Activated naive CD4-positive, alpha-beta T cell treated with Interleukin-2 at 50 U/mL for 16 hours (primary cell): ENCODE data around the gene LRRC73.
"Not testable (repeated sequence)": the region's sequence is repeated elsewhere in the genome, so short reads cannot be mapped to it uniquely, and the experiment has no call there.

Experiments used
- DNase-seq: peaks from one replicate; pipeline ENCODE4 v3.0.0-alpha.2; 2020

The LRRC73 gene

DNA sequence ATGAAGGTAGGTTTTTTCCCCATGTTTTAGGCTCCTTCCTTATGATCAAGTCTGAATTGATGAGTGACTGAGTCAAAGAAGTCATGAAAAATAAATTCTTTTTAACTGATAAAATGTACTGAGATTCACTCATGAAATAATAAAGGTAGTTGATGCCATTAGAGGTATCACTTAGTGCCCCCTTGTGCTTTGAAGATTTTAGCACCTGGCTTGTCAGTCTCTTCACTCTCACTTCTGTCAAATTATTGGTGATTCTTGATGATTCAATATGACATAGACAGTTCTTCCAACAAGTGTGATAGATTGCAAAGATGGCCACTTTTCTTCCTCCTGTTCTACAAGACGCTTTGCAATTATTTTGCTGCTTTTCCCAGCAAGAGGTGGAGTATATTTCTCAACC, 50.6 kb downstream of the LRRC73 start:
- DNase-seq: no peak

DNA sequence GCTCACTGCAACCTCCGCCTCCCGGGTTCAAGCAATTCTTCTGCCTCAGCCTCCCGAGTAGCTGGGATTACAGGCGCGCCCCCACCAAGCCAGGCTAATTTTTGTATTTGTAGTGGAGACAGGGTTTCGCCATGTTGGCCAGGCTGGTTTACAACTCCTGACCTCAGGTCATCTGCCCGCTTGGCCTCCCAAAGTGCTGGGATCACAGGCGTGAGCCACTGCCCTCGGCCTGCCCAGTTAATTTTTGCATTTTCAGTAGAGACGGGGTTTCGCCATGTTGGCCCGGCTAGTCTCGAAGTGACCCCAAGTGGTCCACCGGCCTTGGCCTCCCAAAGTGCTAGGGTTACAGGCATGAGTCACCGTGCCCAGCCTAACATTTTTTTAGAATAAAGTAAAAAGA, 52.0 kb downstream of the LRRC73 start:
- DNase-seq: not testable (repeated sequence)

DNA sequence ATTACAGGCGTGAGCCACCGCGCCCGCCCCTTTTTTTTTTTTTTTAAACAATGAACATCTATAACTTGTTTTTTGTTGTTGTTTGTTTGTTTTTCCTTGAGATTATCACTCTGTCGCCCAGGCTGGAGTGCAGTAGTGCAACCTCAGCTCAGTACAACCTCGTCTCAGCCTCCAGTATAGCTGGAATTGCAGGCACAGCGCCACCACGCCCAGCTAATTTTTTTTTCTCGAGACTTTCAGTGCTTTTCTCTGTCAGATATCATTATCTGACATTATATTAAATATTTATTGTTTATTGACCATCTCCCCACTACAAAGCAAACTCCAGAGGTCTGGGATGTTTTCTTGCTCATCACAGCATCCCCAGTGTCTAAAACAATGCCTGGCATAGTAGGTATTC, 52.5 kb downstream of the LRRC73 start:
- DNase-seq: no peak
